NCI-H2227 treated with DMSO at 0.1 percent for 48 hours (cell line): ENCODE results near the gene PNLIP.

Experiments used
- DNase-seq: peaks from one replicate; lab custom pipeline; 2025; lab: John Stamatoyannopoulos, UW

PNLIP gene

DNA sequence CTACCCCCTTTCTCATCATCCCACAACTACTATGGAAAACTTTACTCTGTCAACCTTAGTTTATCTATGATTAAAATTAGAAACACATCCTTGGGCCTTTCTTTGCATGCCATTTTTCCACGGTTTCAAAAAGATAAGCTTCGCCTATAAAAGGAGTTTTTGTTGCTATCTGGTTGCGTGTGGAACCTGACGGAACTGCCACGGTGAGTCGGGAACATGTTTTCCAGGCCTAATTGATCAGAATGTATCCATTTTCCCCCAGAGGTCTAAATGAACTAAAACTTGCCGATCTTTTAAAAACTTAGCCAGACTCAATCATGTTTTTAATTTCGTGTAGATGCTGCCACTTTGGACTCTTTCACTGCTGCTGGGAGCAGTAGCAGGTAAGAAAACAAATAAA, at the start of gene PNLIP:
Gene PNLIP, plus strand, starts transcription at position 176 of the 400 bp plus-strand sequence. Its CDS starts 162 bp downstream, at position 338.
- DNase-seq = no peak

DNA sequence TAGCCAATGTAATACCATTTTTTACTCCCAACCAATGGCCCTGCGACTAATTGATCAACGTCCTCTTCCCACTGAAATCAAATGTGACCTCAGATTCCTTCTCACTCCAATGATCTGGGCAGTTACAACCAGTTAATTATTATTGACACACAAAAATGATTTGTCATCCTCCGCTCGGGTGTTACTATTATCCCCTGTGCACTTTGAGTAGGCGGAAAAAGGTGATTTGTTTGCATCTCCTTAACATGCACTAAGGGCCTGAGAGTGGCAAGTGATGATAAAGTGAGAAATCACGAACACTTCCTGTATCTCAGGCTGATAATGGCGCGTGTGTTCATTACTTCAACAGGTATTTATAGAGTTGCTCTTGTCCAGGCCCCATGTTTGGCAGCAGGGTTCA, 40.9 kb upstream of the PNLIP start:
- DNase-seq = no peak

DNA sequence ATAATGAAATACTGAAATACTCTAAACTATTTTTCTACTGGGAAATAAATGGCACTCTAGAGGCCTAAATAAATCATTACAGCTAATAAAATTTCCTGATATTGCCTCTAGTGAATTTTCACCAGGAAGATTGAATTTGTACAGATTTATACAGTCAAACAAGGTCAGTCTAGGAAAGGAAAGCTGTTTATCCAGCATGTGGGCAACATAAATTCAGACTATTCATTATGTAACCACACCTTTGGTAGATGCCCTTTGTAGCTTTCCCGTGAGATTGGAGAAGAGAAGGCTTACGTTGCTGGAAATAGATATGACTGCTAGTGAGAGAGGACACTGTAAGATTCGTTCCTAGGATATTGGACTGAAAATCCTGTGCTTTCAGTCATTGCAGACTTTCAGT, 35.2 kb upstream of the PNLIP start:
- no peak for DNase-seq

DNA sequence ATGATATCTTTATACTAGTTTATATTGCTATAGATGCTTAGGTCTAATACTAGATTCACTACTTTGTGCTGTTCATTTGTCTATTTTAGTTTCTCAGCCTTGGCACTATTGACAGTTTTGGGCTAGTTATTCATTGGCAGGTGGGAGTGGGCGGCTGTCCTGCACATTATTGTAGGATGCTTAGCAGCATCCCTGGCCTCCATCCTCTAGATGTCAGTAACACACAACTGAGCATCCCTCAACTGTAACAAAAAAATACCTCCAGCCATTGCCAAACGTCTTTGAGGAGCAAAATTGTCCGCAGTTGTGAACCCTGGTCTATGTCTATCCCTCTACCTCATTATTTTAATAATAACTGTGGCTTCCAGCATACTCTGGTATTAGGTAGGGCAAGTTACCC, 34.4 kb upstream of the PNLIP start:
- DNase-seq = no peak

DNA sequence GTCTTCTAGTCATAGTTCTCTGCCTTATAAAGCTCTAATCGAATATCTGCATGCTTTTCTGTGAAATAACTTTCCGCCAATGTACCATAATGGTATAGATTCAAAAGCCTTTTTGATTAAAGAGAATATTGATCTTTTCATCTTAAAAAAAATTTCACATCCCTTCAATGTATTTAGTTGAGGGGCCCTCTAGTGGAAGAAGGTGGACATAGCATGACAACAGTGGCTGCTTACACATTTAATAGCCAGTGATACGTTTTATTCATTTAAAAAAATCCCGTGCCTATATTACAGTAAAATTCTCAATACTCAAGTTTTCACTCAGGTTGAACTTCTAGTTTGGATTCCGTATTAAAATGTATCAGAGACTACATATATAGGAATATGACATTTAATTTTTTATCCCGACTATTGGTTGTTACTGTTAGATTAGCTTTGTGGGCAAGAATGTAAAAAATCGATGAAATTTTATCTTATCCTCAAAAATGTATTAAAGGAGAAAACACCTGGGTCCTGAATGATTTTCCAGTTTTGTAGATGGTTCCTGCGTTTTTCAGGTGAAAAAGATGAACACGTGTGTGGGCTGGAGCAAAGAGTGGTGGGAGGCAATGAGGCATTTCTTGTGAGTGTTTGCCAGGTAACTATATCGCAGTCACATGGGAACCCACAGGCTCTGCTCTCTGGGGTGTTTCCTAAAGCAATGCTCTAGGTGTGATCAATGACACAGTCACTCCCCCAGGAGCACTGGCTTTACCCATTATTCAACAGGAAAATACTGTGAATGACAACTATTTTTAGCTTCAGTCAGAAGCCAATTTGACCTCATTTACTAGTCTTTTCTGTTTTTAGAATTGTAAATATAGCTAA, 24.1 kb upstream of the PNLIP start:
- peak; percentile 10 for DNase-seq

DNA sequence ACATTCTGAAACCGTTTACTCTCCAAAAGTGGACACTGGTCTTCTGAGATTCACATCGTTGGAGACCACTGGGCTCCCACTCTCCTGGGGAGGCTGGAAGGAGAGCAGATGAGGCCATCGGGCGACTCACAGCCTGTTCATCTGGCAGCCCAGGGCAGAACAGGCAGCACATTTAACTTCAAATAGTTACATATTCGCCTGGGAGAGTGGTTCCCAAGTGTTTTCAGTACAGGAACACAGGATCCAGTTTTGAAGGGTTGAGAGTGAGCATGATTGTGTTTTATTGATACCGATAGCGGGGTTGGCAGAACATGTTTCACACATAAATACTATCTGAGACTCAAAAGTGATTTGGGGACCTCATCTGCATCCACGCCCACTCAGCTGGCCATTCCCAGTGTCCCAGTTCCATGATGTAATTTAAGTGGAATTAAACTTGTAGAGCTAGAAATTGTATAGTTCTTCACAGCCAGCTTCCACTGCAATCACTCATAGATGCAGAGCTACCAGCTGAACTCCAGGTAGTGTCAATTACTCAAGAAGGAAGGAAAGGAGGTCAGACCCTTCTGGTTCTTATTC, 22.8 kb upstream of the PNLIP start:
- no peak for DNase-seq

DNA sequence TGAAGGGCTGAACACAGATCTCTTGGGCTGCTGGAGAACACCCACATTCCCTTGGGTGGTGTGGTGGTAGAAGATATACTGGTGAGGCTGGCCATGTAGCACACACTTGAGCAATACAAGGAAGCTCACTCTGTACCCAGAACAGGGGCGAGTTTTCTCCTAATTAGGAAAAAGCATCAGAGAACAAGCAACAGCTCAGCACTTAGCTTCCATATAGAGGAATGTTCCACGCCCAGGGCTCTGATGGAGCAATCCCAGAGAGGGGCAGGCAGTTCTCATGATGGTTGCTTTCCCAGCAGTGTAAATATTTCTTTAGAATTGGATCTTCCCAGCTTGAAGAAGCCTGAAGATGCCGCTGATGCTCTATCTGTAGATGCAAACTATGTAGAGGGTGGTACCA, 21.0 kb upstream of the PNLIP start:
- no peak for DNase-seq

DNA sequence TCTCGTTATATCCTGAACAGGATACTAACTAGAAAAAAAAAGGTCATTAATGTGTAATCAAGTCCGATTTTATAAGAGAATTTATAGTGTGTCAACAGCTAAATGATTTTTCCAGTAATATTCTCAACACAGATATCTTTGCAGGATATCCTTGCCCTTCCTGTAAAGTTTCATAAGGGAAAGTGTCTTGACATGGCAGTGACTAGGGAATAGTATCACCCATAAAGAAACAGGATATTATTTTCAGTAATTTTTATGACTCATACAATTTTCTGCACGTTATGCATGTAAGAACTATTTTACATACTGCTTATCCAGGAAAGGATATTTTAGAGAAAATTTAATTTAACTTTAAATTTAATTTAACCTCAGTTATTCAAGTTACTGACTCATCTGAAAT, 19.5 kb upstream of the PNLIP start:
- DNase-seq = no peak

DNA sequence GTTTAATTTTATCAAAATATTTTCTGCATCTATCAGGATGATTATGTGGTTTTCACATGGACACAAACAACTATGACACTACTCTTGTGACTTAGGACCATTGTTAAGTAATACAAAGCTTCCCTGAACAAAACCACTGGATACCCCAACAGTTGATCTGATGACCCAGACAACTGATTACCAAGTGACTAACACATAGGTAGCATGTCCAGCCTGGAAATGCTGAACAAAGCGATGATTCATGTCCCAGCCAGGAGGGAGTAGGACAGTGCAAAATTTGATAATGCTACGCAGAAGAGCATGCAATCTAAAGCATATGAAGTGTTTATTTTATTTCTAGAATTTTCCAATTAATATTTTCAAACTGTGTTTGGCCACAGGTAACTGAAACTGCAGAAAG, 8.9 kb upstream of the PNLIP start:
- DNase-seq = no peak

DNA sequence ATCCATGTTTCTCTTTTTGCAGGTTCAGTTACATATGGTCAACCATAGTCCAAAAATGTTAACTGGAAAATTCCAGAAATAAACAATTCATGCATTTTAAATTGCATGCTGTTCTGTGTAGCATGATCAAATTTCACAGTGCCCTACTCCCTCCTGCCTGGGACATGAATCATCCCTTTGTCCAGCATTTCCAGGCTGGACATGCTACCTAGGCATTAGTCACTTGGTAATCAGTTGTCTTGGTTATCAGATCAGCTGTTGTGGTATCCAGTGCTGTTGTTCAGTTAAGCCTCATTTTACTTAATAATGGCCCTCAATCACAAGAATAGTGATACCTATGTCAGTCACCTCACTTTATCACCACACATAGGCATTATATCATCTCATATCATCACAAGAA, 7.3 kb upstream of the PNLIP start:
- no peak for DNase-seq

DNA sequence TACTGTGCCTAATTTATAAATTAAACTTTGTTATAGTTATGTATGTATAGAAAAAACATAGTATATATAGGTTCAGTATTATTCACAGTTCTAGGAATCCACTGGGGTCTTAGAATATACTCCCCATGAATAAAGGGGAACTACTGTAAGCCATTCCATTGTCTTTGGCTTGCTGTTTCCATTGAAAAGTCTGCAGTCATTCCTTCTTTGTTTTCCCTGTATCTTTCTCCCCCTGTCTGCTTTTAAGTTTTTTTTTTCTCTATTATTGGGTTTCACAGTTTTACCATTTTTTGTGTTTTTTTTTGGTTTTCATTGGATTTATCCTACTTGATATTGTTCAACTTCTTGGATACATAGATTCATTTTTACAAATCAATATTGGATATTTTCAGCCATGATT, 6.7 kb upstream of the PNLIP start:
- DNase-seq = no peak

DNA sequence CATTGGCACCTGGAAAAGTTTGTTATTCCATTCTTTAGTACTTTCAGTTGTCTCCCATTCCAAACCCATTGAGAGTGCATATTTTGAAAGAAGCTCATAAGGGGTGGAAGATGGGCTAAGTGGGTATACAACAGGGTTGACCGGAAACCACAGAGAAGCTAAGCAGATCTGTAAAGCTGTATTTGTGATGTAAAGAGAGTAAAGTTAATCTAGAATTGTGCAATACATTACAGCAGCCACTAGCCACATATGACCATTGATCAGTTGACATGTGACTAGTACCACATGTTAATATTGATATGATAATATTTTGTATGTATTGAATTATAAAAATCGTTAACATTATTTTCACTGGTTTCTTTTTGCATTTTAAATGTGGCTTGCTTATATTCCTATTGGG, 4.9 kb upstream of the PNLIP start:
- DNase-seq = no peak

DNA sequence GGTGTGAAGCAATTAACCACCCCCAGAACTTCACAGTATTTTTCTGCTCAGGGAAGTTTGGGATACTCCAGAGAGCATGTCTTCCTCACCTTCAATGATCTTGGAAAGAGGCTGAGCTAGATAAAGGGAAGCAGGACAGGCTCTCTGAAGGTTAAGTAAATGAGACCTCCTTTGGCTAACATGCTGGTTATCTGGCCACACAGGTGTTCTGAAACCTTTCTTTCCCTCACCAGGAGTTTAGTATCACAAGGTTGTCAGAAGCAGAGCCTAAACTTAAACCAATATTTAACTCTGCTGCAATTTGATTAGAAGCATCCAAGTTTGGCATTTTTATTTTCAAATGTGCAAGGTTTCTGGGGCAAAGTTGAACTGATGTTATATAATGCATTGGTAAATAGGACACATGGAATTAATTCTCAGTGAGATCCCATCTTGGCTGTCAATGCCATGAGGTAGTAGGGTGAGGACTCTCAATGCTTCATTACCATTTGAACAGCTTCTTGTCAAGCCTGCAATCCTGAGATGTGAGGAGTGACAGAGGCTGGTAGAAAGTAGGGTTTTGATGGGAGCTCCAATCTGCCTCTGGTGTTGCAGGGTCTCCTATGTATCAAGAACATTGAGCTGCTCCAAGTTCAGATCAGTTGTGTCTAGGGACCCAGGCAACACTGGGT, 3.6 kb upstream of the PNLIP start:
- no peak for DNase-seq

DNA sequence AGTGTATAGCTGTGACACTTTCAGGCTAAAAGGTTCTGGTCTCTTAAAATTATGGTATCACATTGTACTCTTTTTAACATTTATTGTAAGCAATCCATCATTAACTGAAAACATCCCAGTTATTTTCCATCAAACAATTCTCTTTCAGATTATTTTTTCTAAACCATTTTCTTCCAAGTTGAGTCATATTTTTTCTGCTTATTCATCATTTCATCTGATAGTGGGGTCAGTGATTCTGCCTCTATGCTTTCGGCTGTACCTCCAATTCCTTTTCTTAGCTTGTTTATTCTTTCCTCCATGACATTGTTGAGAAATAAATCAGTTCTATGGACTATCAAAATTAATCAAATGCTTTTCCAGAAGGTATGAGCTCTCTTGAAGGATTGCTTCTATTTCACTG, 609 bp upstream of the PNLIP start:
- no peak for DNase-seq

DNA sequence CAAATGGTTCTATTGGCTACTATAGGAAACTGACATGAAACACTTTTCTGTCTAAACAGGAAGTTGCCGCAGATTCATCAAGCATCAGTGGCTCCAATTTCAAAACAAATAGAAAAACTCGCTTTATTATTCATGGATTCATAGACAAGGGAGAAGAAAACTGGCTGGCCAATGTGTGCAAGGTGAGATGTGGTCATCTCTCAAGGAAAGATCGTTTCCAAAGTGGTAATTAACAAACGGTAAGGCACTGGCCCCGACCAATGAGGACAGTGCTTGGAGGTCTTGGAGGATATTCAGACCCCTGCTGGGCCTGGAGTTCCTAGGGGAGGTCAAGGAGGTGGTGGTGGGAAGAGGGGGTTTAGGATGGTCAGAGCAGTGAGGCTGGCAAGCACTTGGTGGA, 2.6 kb downstream of the PNLIP start:
- DNase-seq = no peak

DNA sequence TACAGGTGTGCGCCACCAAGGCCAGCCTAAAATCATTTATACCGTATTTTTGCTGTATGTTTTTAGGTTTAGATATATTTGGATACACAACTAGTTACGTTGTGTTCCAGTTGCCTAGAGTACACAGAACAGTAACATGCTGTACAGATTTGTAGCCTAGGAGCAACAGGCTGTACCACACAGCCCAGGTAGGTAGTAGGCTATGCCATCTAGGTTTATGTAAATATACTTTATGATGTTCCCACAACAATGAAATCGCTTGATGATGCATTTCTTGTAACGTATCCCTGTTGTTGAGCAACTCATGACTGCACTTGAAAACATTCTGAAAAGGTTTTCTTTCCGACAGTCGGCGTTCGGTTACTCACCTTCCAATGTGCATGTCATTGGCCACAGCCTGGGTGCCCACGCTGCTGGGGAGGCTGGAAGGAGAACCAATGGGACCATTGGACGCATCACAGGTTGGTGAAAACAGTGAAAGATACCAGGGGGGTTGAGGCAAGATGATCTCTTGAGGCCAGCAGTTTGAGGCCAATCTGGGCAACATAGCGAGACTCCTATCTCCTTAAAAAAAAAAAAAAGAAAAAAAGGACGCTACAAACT, 7.7 kb downstream of the PNLIP start:
- no peak for DNase-seq

DNA sequence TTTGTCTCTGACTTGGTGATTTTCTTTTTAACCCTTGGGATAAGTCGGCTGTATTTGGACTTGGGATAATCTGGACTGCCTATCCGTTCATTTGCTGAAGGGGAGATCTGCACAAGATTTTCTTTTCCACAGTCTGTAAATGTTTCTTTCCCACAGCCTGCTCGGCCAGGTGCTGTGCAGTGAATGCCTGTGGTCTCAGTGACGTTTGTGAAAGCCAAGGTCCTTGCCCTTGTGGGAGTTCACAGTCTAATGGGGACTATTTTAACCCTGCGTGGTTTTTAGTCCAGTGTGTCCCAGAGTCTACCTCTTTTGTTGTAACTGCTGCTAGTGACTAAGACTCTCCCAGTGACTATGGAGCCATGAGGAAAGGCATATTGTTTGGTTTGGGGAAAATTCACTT, 8.9 kb downstream of the PNLIP start:
- no peak for DNase-seq

DNA sequence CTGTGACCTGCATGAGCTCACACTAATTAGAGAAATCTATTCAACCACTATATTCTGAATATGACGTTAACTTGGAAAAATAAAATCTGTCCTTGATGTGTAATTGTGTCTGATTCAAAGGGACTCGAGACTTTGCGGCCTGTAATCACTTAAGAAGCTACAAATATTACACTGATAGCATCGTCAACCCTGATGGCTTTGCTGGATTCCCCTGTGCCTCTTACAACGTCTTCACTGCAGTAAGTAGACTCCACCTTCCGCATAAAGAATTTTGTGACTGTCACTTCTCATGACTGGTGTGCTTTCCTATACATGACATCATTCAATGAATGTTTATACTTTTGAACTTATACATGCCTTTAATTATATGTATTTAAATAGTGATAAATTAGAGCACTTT, 10.1 kb downstream of the PNLIP start:
- DNase-seq = no peak

DNA sequence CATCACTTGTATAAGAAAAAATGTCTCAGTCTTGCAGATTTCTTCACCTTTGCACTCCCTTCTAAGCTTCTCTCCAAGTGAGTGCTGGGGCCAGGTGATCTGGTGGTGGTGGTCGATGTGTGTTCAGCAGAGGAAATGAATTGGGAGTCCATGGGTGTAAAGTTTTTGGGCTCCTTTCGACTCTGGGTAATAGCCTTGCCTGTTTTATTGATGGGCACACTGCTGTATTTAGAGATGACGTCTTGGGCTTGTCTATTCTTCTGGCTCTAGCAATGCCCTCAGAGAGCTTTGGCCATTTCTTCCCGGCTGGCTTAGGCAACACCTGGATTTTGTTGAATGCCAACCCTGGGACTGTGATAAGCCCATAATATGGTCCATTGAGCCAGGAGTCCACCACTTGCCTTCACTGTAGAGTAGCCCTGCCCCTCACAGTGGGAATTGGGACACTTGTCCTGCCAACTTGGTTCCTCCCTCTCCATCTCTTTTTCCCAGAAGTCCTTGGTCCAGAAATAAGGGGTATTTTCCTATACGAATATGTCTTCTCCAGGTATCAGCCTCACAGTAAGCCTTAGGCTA, 11.7 kb downstream of the PNLIP start:
- no peak for DNase-seq

DNA sequence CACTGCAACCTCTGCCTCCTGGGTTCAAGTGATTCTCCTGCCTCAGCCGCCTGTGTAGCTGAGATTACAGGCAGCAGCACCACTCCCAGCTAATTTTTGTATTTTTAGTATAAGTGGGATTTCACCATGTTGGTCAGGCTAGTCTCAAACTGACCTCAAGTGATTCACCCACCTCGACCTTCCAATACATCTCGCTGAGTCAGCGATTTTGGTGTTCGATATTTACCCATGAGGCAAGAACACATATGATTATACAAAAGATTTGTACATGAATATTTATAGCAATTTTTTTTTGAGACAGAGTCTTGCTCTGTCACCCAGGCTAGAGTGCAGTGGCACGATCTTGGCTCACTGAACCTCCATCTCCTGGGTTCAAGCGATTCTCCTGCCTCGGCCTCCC, 19.8 kb downstream of the PNLIP start:
- no peak for DNase-seq

DNA sequence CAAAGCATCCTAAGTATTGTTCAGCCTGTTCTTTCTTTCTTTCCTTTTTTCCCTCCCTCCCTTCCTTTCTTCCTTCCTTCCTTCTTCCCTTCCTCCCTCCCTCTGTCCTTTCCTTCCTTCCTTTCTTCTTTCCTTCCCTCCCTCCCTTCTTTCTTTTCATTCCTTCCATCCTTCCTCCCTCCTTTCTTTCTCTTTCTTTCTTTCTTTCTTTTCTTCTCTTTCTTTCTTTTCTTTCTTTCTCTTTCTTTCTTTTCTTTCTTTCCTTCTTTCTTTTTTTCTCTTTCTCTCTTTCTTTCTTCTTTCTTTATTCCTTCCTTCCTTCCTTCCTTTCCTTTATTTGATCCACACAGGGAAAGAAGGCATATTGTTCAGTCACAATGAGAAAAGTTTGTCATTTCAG, 21.2 kb downstream of the PNLIP start:
- no peak for DNase-seq

DNA sequence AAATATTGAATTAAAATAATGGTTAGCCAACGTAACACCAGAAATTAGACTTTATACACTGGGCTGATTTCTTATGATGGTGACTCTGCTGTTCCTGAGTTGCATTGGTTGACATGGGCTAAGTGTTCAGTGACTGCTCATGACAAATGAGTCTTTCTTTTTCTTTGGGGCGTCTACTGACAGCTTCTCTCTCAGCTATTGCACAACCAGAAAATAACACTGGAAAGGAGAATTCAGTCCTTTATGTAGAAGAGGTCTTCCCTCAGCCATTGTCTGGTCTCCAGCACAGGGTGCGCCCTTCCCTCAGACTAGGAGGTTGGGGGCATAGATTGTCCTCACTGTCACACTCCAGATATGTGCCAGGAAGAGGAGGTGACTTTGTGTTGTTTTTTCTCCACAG, 21.6 kb downstream of the PNLIP start:
- DNase-seq = no peak

DNA sequence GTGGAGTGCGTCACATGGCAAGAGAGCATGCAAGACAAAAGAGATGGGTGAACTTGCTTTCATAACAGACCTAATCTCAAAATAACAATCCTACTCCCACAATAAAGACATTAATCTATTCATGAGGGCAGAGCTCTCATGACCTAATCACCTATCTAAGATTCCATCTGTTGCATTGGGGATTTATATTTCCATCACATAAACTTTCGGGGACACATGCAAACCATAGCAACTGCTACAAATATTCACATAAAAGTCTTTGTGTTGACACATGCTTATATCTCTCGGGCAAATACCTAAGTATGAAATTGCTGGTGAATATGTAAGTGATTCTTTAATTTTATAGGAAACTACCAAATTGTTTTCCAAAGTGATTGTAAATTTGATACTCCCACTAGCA, 29.1 kb downstream of the PNLIP start:
- no peak for DNase-seq
